ENCODE measurements around the gene UCP3.

Gene UCP3

GRCh38 chr11:73950869-73951710 is 57.8 kb downstream of the UCP3 start, which contains the start of gene DNAJB13:
DNAJB13 (plus strand) TSS chr11:73951026; CDS start chr11:73951070, 44 bp downstream.
- peak; percentile 20 to 40 for DNase-seq

All from AML-193 (cell line).